Skeletal muscle satellite cell (primary cell): ENCODE measurements around the gene ANKFN1.
A peak's percentile ranks its signal among the peaks of the same experiment; 100 is the strongest.

Experiments
- H3K27me3 ChIP-seq: 2 replicates; pipeline ENCODE4 v1.7.0; 2013; ENCODE audit warnings: low read length; ENCODE audit not compliant: control insufficient read depth, insufficient read depth
- H3K36me3 ChIP-seq: 2 replicates; pipeline ENCODE4 v1.7.0; 2013; ENCODE audit warnings: mild to moderate bottlenecking, control low read depth, low read length; ENCODE audit not compliant: insufficient read depth
- H3K4me1 ChIP-seq: 2 replicates; pipeline ENCODE4 v1.7.0; 2013; ENCODE audit warnings: low read length; ENCODE audit not compliant: control insufficient read depth, insufficient read depth
- H3K4me2 ChIP-seq: 2 replicates; pipeline ENCODE4 v1.7.0; 2013; ENCODE audit warnings: mild to moderate bottlenecking, low read length
- H3K4me3 ChIP-seq: 2 replicates; pipeline ENCODE4 v1.7.0; 2013; ENCODE audit warnings: low read length
- H3K9ac ChIP-seq: 2 replicates; pipeline ENCODE4 v1.7.0; 2013; ENCODE audit warnings: mild to moderate bottlenecking, low read depth, low read length, moderate library complexity
- H3K9me3 ChIP-seq: replicated peaks from 2 replicates; pipeline ENCODE4 v1.7.0; 2013; ENCODE audit warnings: mild to moderate bottlenecking, control low read depth, low read length

The ANKFN1 gene

GRCh38 chr17:56171186-56171959 lies 18.1 kb downstream of the ANKFN1 start:
- no peaks in the 10 kb centered on the region for H3K27me3 ChIP-seq
- no peaks in the 10 kb centered on the region for H3K36me3 ChIP-seq
- peaks cover 54% of the 10 kb centered on the region for H3K4me1 ChIP-seq
- peak overlapping the region; percentile 13 for H3K9ac ChIP-seq
- H3K4me3 ChIP-seq, result no peak overlapping the region
- no peak overlapping the region for H3K4me2 ChIP-seq
- no peaks in the 10 kb centered on the region for H3K9me3 ChIP-seq

- H3K4me3 ChIP-seq, result no peak overlapping the region
- no peak overlapping the region for H3K9ac ChIP-seq
- no peaks in the 10 kb centered on the region for H3K27me3 ChIP-seq
- no peak overlapping the region for H3K4me2 ChIP-seq
- H3K4me1 ChIP-seq, result peaks cover 65% of the 10 kb centered on the region
- no peaks in the 10 kb centered on the region for H3K36me3 ChIP-seq
- no peaks in the 10 kb centered on the region for H3K9me3 ChIP-seq
Observed at GRCh38 chr17:56172517-56172982, 19.3 kb downstream of the ANKFN1 start.

GRCh38 chr17:56173026-56173425 lies 19.8 kb downstream of the ANKFN1 start:
- Histone ChIP-seq H3K36me3 (no peaks in the 10 kb centered on the region), H3K4me2 (no peak overlapping the region), H3K27me3 (no peaks in the 10 kb centered on the region), H3K9me3 (no peaks in the 10 kb centered on the region), H3K9ac (no peak overlapping the region), H3K4me1 (peaks cover 66% of the 10 kb centered on the region), H3K4me3 (no peak overlapping the region)

GRCh38 chr17:56173958-56174835 lies 20.9 kb downstream of the ANKFN1 start:
- H3K4me1 ChIP-seq, result peaks cover 66% of the 10 kb centered on the region
- H3K27me3 ChIP-seq, result no peaks in the 10 kb centered on the region
- no peaks in the 10 kb centered on the region for H3K9me3 ChIP-seq
- peak overlapping the region; percentile 44 for H3K4me3 ChIP-seq
- no peaks in the 10 kb centered on the region for H3K36me3 ChIP-seq
- peak overlapping the region; percentile 74 for H3K4me2 ChIP-seq
- peak overlapping the region; percentile 65 for H3K9ac ChIP-seq

- H3K4me2 ChIP-seq, result peak overlapping the region; percentile 74
- no peak overlapping the region for H3K4me3 ChIP-seq
- peaks cover 66% of the 10 kb centered on the region for H3K4me1 ChIP-seq
- H3K9ac ChIP-seq, result peak overlapping the region; percentile 65
- H3K9me3 ChIP-seq, result no peaks in the 10 kb centered on the region
- no peaks in the 10 kb centered on the region for H3K27me3 ChIP-seq
- no peaks in the 10 kb centered on the region for H3K36me3 ChIP-seq
Observed at GRCh38 chr17:56175299-56175955, 22.2 kb downstream of the ANKFN1 start.

- Histone ChIP-seq H3K27me3 (no peaks in the 10 kb centered on the region), H3K4me2 (no peak overlapping the region), H3K36me3 (no peaks in the 10 kb centered on the region), H3K9me3 (no peaks in the 10 kb centered on the region), H3K4me1 (peaks cover 63% of the 10 kb centered on the region), H3K4me3 (no peak overlapping the region), H3K9ac (peak overlapping the region; percentile 59)
Observed at GRCh38 chr17:56176091-56176490, 22.8 kb downstream of the ANKFN1 start.

GRCh38 chr17:56177361-56177760 lies 24.1 kb downstream of the ANKFN1 start:
- Histone ChIP-seq H3K9ac (peak overlapping the region; percentile 59), H3K27me3 (no peaks in the 10 kb centered on the region), H3K9me3 (no peaks in the 10 kb centered on the region), H3K36me3 (no peaks in the 10 kb centered on the region), H3K4me1 (peaks cover 51% of the 10 kb centered on the region), H3K4me3 (no peak overlapping the region), H3K4me2 (no peak overlapping the region)

GRCh38 chr17:56178203-56178602 lies 24.9 kb downstream of the ANKFN1 start:
- no peaks in the 10 kb centered on the region for H3K36me3 ChIP-seq
- no peaks in the 10 kb centered on the region for H3K27me3 ChIP-seq
- no peak overlapping the region for H3K4me3 ChIP-seq
- no peak overlapping the region for H3K4me2 ChIP-seq
- no peak overlapping the region for H3K9ac ChIP-seq
- no peaks in the 10 kb centered on the region for H3K9me3 ChIP-seq
- H3K4me1 ChIP-seq, result peaks cover 42% of the 10 kb centered on the region

- H3K9ac ChIP-seq, result no peak overlapping the region
- peaks cover 32% of the 10 kb centered on the region for H3K4me1 ChIP-seq
- H3K4me3 ChIP-seq, result no peak overlapping the region
- no peaks in the 10 kb centered on the region for H3K27me3 ChIP-seq
- no peaks in the 10 kb centered on the region for H3K36me3 ChIP-seq
- no peaks in the 10 kb centered on the region for H3K9me3 ChIP-seq
- H3K4me2 ChIP-seq, result no peak overlapping the region
Observed at GRCh38 chr17:56182081-56182480, 28.8 kb downstream of the ANKFN1 start.

- H3K27me3 ChIP-seq, result no peaks in the 10 kb centered on the region
- H3K9me3 ChIP-seq, result no peaks in the 10 kb centered on the region
- H3K9ac ChIP-seq, result peak overlapping the region; percentile 81
- H3K36me3 ChIP-seq, result no peaks in the 10 kb centered on the region
- H3K4me3 ChIP-seq, result no peak overlapping the region
- peak overlapping the region; percentile 68 for H3K4me2 ChIP-seq
- H3K4me1 ChIP-seq, result peaks cover 26% of the 10 kb centered on the region
Observed at GRCh38 chr17:56184650-56185049, 31.4 kb downstream of the ANKFN1 start.

GRCh38 chr17:56185491-56186221 lies 32.4 kb downstream of the ANKFN1 start:
- no peaks in the 10 kb centered on the region for H3K36me3 ChIP-seq
- peak overlapping the region; percentile 81 for H3K9ac ChIP-seq
- peaks cover 26% of the 10 kb centered on the region for H3K4me1 ChIP-seq
- peak overlapping the region; percentile 25 for H3K4me3 ChIP-seq
- peak overlapping the region; percentile 68 for H3K4me2 ChIP-seq
- no peaks in the 10 kb centered on the region for H3K9me3 ChIP-seq
- no peaks in the 10 kb centered on the region for H3K27me3 ChIP-seq
